Activated CD4-positive, alpha-beta T cell treated with anti-CD3 and anti-CD28 coated beads, Interleukin-2, amount 50 U/mL, for 16 hours (primary cell): Measurements from ENCODE around the gene SH3TC1.

Experiments used
- DNase-seq: peaks from one replicate; pipeline ENCODE4 v3.0.0-alpha.2; 2020

The SH3TC1 gene

GRCh38 chr4:8233672-8234484, 34.8 kb downstream of the SH3TC1 start:
- no peak for DNase-seq

- DNase-seq = no peak
These were observed 35.6 kb downstream of the SH3TC1 start for GRCh38 chr4:8234715-8235114.

DNA sequence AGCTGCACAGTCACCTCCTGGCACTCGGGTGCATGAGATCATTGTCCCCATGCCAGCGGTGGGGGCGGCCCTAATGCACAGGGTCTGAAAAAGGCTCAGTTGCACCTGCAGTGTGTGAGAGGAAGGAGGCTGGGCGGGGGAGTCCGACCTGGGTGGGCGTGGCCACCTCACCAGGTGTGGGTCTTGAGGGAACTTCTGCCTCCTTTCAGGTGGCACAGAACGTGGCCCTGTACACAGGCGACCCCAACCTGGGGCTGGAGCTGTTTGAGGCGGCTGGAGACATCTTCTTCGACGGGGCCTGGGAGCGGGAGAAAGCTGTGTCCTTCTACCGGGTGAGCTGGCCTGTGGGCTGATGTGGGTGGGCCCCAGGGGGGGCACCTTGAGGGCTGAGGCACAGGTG, 36.1 kb downstream of the SH3TC1 start:
- DNase-seq = no peak

- no peak for DNase-seq
These were observed 36.6 kb downstream of the SH3TC1 start for GRCh38 chr4:8235686-8236085.

- DNase-seq = no peak
These were observed 37.2 kb downstream of the SH3TC1 start for GRCh38 chr4:8236106-8236919.

DNA sequence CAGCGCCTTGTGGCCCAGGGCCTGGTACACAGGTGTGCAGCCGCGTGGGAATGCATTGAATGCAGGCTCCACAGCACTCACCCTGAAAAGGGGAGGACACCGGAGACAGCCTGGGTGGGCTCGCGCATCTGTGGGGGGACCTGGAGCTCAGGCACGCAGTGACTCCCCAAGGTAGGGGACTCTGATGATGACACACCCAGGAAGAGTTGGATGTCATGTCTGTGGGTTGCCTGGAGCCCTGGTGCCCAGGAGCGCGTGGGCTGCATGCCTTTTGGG, 37.8 kb downstream of the SH3TC1 start:
- DNase-seq = no peak

GRCh38 chr4:8237256-8237989, 38.3 kb downstream of the SH3TC1 start:
- DNase-seq = no peak

- DNase-seq = no peak
These were observed 39.0 kb downstream of the SH3TC1 start for GRCh38 chr4:8238036-8238511.

DNA sequence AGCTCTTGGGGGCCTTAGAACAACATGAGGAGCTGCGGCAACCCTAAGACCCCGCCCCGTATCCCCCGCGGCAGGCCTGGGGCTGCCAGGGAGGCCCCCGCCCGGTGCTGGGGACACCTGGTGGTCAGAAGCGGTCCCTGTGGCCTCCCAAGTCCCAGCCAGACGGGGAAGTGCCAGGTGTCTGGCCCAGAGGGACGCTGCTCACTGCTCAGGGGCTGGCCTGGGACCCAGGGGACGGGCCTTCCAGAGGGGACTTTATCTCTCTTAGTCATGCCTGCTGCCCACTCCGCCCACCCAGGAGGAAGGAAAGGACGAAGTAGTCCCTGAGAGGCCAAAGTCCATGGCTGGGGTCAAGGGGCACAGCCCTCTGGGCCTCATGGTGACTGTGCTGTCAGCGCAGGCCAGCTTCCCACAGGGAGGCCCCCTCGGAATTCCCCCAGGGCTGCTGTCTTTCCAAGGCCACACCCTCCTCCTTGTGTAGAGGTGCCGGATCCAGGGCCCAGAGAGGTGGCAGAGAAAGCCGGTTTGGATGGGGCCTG, 39.5 kb downstream of the SH3TC1 start:
- no peak for DNase-seq

- no peak for DNase-seq
These were observed 40.1 kb downstream of the SH3TC1 start for GRCh38 chr4:8239226-8239625.

DNA sequence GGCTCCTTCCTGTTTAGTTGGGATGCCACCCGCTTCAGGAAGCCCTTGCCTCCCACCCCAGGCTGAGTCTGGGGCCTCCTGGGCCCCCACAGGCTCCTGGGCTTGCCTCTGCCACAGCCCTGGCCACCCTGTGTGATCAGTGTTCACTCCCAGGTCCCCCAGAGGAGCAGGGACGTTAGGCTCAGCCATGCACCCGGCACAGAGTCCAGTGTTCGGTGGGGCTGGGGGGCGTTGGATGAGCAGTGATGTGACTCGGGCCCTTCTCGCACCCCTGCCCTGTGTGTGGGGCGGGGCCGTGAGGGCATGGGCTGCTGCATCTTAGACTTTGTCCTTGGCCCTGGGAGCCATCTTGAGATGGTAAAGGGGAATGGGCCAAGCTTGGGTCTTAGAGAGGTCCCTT, 40.6 kb downstream of the SH3TC1 start:
- DNase-seq = no peak

- no peak for DNase-seq
These were observed 41.3 kb downstream of the SH3TC1 start for GRCh38 chr4:8240211-8241041.

- DNase-seq = no peak
These were observed 42.2 kb downstream of the SH3TC1 start for GRCh38 chr4:8241211-8241779.

GRCh38 chr4:8241895-8242696, 43.0 kb downstream of the SH3TC1 start:
- DNase-seq = peak; percentile 78

GRCh38 chr4:8242782-8243560, 43.9 kb downstream of the SH3TC1 start:
- DNase-seq = no peak

DNA sequence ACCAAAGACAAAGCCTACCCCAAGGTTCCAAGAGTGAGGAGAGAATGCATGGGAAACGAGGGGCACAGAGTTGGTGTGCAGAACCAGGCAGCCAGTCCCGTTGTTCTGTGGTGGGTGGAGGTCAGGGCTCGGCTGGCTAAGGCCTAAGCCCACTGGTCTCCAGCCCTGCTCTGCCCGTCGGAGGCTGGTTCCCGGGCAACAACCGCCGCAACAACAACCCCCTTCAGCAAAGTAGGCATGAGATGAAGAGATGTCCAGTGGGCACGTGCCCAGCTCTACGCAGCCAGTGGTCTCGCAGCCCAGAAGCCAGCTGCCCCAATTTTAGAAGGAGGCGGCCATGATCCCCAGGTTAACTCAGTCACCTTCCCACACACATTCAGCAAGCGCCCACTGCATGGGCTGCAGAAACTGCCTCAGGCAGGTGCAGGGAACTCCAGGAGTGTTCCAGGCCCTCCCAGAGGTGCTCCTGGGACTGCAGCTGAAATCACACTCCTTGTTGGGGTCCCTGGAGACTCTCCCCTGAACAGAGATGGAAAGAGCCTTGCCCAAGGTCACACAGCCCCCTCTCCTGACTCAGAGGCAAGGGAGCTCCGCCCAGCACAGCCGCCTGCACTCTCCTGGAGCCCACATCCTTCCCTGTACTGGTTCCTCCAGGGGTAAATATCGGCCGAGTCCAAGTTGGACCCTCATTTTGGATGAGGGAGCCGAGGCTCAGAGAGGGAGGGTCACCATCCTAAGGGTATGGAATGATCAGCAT, 45.1 kb downstream of the SH3TC1 start:
- DNase-seq = no peak

DNA sequence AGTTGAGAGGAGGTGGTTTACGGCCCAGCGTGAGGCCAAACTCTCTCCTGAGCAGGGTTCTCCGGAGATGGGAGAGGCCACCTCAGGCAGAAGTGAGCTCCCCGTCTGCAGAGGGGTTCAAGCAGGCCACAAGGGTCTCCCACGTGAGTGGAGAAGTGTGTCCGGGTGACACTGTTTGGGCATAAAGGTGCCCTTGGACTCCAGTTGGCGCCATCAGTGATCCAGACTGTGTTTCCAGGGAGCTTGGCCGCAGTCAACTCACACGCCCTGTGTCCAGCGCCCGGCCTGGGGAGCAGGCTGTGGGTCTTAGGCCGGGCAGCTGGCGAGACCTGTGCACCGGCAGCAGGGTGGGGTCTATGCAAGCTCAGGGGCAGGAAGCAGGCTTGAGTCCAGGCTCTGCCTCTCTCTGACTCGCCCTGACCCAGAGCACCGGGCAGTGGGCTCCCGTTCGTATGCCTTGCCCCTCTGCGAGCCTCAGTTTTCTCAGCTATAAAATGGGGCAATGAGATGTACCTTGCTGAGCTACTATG, 45.9 kb downstream of the SH3TC1 start:
- no peak for DNase-seq

- DNase-seq = no peak
These were observed 47.1 kb downstream of the SH3TC1 start for GRCh38 chr4:8245884-8246833.
